Measurements from ENCODE around the gene MED26.

The MED26 gene

GRCh38 chr19:16588824-16589577 is 39.0 kb downstream of the MED26 start:
- no peak for DNase-seq

GRCh38 chr19:16587833-16588823 is 39.9 kb downstream of the MED26 start:
- DNase-seq: peak; percentile 49 to 90 (median 64)

GRCh38 chr19:16586991-16587832 is 40.8 kb downstream of the MED26 start:
- peak; percentile 42 to 93 (median 89) for DNase-seq

GRCh38 chr19:16586477-16586871 is 41.5 kb downstream of the MED26 start:
- DNase-seq: no peak

- peak; percentile 86 to 92 (median 90) for DNase-seq
Measured at GRCh38 chr19:16585808-16586476, 42.1 kb downstream of the MED26 start.

GRCh38 chr19:16585094-16585801 is 42.8 kb downstream of the MED26 start:
- DNase-seq: peak; percentile 17 to 54 (median 34)

- peak; percentile 94 to 97 (median 96) for DNase-seq
Measured at GRCh38 chr19:16584248-16585093, 43.5 kb downstream of the MED26 start.

GRCh38 chr19:16582486-16583261 is 45.3 kb downstream of the MED26 start:
- no peak for DNase-seq

GRCh38 chr19:16581971-16582343 is 46.0 kb downstream of the MED26 start:
- no peak for DNase-seq

- DNase-seq: no peak
Measured at GRCh38 chr19:16581145-16581970, 46.6 kb downstream of the MED26 start.

- DNase-seq: no peak
Measured at GRCh38 chr19:16579381-16579780, 48.6 kb downstream of the MED26 start.

GRCh38 chr19:16577531-16577985 is 50.4 kb downstream of the MED26 start:
- no peak for DNase-seq

- DNase-seq: no peak
Measured at GRCh38 chr19:16576690-16577530, 51.1 kb downstream of the MED26 start.

- no peak for DNase-seq
Measured at GRCh38 chr19:16575861-16576689, 51.9 kb downstream of the MED26 start.

- no peak for DNase-seq
Measured at GRCh38 chr19:16575282-16575681, 52.7 kb downstream of the MED26 start.

- DNase-seq: no peak
Measured at GRCh38 chr19:16573925-16574324, 54.1 kb downstream of the MED26 start.

- DNase-seq: no peak
Measured at GRCh38 chr19:16573296-16573695, 54.7 kb downstream of the MED26 start.
